HS-27A (cell line): Measurements from ENCODE around the gene QRICH2.
"Not testable (repeated sequence)": the region's sequence is repeated elsewhere in the genome, so short reads cannot be mapped to it uniquely, and the experiment has no call there.

ENCODE experiments used
- DNase-seq: peaks from one replicate; pipeline ENCODE4 v3.0.0-alpha.2; 2012; ENCODE audit warnings: low read depth, missing footprints

QRICH2 gene

DNA sequence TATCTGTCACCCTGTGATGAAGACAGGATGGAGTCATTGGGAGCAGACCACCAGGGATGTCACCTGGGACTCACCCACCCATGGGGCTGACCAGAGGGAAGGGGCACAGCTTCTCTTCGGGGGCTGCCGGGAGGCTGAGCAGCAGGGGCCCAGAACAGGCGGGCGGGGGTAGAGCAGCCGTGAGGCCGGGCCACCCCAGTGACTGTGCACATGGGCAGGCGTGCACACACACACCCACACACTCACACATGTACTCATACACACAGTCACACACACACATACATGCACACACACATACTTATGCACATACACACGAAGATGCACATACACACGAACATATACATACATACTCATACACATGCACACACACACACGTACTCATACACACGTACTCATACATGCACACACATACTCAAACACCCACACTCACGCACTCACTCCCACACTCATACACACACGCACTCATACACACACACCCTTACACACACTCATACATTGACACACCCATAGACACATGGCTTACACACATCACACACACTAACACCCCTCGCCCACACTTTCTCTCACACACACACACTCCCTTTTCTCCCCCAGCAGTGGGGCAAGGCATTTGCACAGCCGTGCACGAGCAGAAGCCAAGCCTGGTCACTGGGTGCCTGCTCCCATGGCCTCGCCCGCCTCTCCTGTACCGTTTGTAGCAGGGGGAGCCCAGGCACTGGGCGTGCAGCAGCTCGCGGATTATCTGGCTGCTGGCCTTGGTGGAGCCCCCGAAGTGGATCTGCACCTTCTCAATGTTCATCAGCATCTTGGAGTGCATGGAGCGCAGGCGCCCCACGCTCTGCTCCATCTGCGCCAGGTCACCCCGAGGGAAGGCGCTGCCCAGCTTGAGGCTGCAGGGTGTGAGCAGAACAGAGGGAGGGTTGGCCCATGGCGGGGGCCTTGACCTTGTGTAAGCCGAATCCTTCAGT is 30.5 kb downstream of the QRICH2 start:
- no peak for DNase-seq

DNA sequence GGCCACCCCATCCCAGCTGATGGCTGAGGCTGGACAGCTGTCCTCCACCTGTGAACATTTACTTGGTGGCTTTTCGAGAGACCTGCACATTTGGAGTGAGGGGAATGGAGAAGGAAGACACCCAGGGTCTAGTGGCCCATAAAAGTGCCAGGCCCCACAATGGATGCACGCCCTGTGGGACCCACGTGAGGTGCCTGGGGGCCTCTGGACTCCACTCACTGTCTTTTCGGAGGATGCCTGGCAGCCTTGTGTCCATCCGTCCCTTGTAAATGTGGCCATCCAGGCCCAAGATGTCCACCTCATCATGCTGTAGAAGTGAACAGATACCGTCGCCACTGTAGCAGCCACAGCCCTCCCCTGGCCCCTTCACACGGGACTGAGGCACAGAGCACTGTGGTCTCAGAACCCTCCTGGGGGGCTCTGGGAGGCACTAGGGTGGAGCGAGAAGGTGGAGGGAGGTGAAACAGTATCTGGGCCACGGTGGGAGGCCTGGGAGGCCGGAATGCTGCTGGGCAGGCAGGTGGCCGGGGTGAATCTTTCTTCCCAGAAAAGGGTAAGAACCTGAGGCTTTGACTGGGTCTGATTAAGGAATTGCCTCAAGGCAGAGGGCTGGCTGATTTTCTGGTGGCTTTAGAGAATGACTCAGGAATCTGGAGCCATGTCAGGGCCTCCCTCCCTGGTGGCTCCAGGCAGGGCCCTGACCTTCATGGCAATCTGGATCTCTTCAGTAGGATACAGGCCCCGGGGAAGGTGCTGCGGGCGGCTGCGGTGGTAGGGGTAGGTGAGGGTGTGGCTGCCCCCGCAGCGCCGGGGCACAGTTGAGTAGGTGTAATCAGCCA is 31.4 kb downstream of the QRICH2 start:
- DNase-seq = no peak

DNA sequence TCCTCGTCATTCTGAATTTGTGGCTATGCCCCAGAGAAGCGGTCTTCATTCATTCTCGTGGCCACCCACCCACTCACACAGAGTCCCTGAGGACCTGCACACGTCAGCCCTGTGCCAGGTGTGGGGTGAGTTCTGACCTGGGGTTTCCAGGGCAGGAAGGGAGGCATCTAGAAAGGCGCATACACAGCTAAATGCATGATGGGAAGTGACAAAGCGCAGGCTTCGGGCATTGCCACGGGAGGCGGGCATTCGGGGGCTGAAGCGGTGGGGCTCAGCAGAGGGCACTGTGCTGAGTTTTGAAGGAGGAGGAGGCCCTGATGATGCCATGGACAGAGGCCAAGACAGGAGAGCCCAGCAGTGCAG is 32.0 kb downstream of the QRICH2 start:
- DNase-seq = no peak

DNA sequence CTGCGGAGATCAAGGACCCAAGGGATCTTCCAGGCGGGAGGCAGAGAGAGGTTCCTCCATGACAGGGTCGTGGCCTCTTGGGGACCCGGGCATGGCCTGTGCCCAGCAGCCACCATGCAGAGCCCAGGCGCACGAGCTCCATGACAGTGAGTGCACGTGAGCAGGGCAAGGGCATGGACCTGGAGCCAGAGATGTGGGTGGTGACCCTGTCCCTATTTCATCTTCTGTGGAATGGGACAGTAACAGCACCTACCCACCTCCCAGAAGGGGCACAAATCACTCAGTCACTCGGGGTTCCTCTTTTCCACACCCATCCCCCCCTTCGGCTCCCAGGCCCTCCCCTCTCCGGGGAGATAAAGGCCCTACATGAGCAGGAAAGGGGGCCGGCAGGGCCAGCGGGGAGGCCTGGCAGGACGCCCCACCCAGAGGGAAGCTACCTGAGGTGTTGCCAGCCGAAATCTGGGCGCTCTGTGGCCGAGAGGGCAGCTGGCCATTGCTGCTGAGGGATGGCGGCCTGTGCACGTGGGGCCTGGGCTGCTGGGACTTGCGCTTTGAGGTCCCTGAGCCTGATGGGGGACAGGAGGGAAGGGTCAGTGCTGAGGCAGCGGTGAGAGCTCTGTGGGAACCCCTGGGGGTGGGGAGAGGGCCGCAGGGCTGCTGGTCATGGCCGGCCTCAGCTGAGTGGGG is 32.6 kb downstream of the QRICH2 start:
- DNase-seq = no peak

DNA sequence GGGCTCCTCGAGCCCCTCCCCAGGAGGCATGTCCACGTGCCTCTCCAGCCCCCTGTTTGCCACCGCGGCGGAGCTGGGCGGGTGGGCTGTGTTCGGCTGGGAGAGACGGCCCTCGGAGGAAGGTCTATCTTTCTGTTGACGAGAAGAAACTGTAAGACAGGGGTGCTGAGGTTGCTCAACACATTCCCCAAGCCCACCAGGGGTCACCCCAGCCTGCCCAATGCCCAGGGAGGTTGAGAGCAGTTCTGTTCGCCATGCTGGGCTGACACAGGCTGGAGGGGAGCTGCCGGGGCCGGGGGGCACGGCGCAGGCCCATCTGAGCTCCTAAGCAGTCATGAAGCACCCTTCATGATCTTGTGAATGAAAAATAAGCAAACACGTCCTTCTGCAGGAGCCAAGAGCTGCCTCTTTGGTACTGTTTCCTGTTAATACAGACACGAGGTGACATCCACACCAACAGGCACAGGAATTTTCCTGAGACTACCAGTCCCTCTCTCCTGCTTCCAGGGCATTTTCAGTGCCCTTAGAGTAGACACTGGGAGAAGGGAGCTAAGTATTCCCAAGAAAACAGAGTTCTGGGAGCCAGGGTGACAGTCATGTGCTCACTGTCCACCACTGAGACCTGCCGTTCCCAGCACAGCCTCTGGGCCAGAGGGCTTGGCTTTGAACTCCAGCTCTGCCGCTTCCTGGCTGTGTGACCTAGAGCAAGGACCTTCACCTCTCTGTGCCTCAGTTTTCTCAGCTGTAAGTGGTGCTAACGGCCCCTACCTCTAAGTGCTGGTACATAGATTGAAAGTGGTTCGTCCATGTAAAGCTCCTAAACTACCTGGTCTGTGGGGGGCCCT is 33.7 kb downstream of the QRICH2 start:
- no peak for DNase-seq

DNA sequence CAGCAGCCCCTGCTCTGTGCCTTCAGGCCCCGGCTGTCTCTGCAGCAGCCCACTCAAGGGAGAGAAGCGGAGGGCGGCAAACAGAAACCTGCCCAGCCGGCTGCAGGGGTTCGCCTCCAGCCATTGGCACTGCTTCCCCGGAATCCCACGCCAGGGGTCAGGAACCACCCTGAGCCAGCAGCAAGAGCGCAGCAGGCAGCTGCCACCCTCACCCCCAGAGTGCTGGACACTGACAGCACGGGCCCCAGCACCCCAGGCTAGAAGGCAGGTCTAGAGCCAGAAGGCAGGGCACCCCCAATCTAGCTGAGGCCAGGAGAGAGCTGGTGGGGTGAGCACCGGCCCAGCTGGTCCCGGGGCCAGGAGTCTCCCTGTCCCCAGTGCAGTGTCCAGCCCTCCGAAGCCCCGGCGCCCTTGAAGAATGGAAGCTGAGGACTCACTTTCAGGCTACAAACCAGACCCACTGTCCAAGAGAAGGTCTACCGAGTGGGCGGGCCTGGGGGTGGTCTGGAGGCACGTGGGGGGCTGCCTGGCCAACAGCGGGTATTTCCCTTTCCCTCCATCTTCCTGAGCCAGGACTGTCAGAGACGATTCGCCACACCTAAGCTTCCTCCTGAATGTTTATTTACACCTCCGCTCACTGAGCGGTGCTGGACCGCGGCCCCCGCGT is 34.5 kb downstream of the QRICH2 start:
- DNase-seq = no peak

DNA sequence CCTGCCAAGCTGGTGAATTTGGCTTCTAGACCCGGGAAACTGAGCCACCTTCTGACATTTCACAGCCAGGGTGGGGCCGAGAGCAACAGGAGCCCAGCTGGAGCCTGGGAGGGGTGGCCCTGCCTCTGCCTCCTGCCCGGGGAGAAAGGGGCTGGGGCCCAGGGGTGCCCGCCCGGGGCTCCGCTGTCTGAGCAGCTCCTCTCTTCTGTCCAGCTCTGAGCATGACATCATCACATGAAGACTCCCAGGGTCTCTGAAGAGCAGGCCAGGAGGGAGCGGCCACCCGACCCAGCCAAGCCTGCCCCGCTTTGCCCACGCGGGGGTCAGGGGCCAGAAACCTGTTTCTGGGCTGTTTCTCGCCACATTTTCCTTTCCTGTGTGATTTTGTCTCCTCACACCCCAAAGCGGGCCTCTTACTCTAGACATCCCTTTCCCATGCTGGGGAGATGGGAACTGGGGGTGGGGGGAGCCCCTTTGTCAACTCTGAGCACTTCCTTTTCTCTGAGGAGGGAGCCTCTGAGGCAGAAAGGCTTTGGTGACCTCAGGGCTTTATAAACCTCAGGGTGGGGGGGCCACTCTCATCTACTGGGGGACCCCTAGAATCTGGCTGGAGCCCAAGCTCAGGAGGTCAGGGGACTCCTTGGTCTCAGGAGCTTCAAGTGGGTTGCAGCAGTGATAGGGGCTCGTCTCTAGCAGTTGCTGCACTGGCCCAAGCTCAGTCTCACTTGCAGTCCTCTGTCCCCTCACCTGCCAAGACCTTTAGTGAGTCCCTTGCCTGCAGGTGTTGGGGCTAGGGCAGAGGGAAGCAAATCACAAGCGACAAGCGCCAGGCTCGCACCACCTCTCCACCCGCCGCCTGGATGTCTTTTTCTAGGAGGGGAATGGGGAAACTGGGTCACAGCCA is 35.3 kb downstream of the QRICH2 start:
- DNase-seq = no peak

DNA sequence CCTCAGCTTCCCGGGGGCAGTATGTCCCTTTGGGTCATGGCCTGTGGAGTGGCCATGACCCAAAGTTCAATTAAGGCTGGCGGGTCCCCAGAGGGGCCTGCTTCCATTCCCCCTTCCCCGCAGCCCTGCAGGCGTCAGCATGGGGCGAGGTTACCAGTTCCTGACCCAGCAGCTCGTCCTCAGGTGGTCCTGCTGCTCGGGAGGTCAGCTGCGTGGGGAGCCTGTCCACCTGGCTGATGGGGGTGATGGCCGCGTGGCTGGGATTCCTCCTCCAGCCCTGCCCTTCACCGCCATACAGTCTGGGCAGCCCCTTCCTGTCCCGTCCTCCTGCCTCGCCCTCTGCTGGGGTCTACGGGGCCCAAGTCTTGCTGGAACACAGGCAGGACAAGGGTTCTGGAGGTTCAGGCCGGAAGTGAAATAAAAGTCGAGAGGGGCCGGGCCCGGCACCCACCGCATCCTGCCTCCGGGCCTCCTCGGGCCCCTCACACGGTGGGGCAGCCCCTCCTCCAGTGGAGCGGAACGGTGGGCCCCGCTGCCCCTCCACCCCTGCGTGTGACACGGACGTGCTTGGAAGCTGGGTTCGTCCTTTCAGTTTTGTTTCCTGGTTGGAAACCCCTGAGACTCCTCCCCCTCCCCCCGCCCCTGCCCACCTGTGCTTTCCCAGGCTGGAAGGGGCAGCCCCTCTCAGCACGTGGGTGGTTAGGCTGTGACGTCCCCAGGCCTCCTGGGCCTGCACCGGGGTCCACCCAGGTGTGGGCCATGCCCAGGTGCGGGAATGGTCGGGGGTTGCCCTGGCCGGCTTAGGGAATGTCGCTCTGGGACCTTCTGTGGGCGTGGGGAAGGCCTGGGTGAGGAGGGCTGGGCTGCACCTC is 36.2 kb downstream of the QRICH2 start:
- DNase-seq = no peak

DNA sequence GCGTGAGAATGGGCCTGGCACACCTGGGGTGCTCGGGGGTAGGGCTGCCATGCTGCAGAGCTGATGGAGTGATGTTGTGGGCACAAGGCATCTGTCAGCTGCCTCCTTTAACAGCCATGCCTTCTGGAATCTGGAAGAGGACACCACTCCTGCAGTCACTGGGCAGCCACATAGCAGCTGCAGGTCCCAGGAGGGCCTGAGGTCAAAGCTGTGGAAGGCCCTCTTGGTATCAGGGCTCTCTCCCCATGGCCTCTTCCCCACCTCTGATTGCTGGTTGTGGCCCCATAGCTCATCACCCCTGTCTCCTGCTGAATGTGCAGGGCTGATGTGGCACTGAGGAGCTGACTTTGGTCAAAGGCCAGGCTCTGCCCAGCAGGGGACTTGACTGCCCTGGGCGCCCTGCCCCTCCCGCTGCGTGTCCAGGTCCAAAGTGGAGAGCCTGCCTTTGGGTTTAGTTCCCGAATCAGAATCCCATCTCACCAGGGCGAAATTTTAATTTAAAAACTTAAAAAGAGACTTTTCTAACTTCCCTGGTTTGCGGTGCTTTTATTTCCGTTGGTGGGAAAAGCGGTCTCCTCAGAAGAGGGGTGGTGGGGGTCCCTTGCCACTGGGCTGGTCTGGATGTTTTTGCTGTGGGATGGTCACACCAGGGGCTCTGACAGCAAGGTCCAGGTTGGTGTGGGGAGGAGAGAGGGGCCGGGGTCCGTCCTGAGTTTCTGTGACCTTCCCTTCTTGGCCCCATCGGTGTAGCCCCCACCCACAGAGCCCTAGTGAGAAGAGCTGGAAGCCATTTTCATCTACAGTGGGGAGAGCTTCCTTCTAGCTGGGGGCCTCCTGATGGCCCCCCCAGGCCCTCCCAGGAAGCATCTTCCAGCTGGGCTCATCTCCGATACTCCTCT is 37.1 kb downstream of the QRICH2 start:
- DNase-seq = no peak

DNA sequence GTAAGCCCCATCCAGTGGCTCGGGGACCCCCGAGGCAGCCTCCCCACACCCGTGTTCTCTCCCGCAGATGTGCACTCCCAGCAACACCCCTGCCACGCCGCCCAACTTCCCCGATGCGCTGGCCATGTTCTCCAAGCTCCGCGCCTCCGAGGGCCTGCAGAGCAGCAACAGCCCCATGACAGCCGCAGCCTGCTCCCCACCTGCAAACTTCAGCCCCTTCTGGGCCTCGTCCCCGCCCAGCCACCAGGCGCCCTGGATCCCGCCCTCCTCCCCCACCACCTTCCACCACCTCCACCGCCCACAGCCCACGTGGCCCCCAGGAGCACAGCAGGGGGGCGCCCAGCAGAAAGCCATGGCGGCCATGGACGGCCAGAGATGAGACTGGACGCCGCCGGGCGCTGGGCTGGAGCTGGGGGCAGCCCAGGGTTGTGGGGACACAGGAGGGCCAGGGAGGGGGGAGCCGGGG is 37.9 kb downstream of the QRICH2 start:
- DNase-seq = no peak

DNA sequence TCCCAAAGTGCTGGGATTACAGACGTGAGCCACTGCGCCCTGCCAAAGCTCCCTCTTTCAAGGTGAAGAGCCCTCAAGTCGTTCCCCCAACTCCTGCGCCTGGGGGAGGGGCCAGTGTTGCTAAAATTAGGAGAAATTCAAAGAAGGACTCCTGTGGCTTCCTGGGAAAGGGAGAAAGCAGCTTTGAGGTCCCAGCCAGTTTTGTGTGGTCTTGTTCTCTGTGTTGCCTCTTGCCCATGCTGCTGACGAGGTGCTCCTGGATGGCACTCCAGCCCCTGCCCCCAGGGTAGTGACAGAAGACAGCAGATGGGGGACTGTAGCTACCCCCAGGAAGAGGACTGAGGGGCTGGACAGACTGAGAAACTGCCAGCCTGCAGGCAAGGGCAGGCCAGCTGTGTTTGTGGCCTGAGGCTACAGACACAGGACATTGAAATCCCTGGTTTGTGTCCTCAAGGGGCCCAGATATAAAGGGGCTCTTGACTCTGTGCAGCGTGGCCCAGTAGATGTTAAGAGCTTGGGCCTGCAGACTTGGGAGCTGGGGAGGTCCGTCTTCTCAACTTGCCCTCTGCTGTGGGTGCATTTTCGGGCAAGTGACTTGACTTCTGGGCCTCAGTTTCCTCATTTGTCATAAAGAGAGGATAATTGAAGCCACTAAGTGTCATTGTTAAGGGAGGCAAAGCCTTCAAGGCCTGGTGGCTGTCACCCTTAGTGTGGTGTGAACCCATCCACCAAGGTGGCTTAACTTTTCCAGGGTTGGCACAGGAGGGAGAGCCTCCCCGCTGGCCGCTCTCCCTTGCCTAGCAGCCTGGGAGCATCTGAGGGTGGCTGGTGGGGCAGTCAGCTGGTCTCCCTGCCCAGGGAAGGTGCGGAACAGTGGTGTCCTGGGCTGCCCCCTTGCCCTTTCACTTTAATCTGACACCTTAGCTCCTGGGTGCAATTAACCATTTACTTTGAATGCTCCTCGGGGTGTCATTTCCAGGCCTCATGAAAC is 38.8 kb downstream of the QRICH2 start:
- DNase-seq = no peak

DNA sequence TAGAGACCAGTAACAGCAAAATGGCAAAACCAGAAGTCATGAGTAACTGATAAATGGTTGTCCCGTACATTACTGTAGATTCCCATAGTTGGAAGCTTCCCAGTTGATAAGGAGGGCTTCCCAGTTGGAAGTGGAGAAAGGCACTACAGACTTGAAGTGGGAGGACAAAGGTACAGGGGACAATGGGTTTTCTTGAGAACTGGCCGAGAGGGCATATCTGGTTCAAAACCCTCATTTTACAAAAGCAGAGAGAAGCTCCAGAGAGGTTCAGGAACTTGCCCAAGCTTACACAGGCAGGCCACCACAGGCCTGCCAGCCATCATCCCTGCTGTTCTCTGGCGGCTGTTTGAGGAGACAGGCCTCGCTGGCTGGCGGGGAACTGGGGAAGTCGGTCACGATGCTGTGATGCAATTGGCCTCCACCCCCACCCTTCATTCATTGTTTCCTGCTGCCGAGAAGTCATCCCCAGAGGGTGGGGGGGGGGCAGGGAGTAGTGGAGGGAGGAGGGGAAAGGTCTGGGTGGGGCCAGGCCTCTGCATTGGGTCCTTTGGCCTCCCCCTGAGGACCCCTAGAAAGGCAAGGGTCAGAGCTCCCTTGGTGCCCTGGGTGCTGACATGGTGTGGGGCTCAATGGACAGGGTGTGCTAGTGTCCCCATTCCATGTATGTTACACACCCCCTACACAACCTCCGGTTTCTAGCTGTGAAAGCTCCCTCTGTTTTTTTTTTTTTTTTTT is 39.9 kb downstream of the QRICH2 start:
- DNase-seq = no peak

DNA sequence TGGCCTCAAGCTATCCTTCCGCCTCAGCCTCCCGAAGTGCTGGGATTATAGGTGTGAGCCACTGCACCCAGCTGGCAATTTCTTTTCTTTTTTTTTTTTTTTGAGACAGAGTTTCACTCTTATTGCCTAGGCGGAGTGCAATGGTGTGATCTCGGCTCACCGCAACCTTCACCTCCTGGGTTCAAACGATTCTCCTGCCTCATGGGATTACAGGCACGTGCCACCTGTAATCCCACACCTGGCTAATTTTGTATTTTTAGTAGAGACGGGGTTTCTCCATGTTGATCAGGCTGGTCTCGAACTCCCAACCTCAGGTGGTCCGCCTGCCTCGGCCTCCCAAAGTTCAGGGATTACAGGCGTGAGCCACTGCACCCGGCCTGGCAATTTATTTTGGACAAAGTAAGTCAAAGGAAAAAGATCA is 40.5 kb downstream of the QRICH2 start:
- not testable (repeated sequence) for DNase-seq

DNA sequence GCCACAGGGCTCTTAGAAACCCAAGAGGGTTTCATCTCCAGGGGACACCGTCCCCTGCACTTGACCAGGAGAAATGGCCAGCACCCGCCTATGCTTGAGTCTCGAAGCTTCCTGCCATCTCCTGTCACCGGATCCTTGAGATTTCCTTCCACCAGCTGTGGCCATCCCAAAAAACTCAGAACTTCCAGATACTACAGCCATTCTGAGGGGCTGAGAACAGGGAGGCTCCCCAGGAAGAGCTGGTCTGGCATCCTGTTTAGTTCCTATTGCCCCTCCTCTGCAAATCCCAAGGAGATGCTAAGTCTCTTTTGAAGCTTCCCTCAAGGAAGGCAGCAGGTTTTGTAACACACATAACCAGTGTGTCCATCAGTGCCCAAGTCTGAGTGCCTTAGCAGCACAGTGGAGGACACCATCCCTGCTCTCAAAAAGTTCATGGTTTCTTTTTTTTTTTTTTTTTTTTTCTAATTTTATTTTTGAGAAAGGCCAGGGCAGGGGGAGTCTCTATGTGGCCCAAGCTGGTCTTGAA is 41.0 kb downstream of the QRICH2 start:
- no peak for DNase-seq

DNA sequence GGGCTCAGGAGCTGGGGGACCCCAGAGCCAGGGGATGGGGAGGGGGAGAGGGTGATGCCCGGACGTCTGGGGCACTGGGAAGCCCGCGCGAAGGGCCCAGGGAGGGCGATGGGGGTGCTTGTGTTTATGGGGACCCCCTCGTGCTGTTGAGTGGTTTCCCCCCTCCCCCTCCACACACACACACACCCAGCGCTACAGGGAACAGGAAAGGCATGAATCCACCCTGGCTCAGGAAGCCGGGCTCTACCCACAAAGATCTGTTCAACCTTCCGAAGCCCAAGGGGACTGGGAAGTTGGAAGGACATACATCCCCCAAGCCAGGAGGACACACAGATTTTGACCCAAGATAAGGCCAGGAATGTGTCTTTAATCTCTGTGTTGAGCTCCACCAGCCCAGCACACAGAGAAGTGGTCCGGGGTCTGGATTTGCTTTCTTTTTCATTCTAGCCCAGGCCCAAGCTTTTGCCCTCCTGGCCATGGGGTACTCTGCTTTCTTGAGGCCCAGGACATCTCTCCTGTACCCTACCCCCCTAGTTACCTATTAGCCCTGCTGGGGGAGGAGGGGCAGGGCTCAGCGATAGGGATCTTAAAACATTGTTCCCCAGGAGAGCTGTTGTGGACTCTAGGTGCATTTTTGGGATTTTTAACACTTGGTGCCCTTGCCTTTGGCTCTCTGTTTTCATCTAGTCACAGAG is 41.7 kb downstream of the QRICH2 start:
- DNase-seq = no peak
